HG03066 (cell line): Measurements from ENCODE around the gene GADL1.

Source experiments
- ATAC-seq: cut with Tn5 transposase; IDR thresholded peaks from one replicate; pipeline ENCODE4 v1.9.1; 2021; ENCODE audit warnings: low read depth; ENCODE audit not compliant: unreplicated experiment

GADL1 gene

GRCh38 chr3:30733209-30733608 lies 161.3 kb downstream of the GADL1 start:
- no peak for ATAC-seq

GRCh38 chr3:30730967-30731366 lies 163.5 kb downstream of the GADL1 start:
- no peak for ATAC-seq

GRCh38 chr3:30729936-30730335 lies 164.5 kb downstream of the GADL1 start:
- ATAC-seq, result no peak

DNA sequence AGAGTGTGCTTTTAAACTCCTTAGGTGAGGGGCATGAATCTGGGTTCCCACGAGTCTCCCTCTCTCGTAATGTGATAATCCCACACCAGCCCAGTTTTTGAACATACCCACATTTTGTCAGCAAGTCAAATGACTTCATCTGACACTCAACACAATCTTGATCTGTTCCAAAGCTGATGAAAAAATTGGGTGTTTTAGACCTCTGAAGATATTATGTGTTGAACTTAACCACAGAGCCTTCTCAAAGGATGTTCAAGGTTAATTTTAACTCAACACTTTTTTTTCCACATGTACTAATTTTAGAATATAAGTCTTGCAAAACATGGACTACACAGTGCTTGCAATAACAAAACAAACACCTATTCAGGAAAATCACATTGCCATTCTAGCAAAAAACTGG lies 164.9 kb downstream of the GADL1 start:
- no peak for ATAC-seq

GRCh38 chr3:30728143-30728542 lies 166.3 kb downstream of the GADL1 start:
- no peak for ATAC-seq

GRCh38 chr3:30724863-30725262 lies 169.6 kb downstream of the GADL1 start:
- no peak for ATAC-seq

DNA sequence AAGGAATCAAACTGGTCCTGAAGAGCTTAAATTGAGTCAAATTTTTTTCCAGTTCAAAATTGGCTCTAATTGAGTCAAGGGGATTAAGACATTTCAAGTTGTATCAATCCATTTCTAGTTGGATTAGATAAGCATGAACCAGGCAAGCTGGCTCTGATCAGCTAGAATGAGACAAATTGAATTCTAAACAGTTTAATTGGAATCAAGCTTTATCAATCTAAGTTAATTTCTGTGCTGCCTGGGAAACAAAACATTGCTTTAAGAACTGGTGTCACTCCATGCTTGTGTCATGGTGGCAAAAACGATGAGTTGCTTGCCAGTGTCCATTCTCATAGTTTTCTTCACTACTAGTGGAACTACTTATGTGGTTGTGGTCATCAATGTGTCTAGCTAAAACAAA lies 171.2 kb downstream of the GADL1 start:
- no peak for ATAC-seq

- ATAC-seq, result no peak
Measured at GRCh38 chr3:30721314-30721634, 173.2 kb downstream of the GADL1 start.

DNA sequence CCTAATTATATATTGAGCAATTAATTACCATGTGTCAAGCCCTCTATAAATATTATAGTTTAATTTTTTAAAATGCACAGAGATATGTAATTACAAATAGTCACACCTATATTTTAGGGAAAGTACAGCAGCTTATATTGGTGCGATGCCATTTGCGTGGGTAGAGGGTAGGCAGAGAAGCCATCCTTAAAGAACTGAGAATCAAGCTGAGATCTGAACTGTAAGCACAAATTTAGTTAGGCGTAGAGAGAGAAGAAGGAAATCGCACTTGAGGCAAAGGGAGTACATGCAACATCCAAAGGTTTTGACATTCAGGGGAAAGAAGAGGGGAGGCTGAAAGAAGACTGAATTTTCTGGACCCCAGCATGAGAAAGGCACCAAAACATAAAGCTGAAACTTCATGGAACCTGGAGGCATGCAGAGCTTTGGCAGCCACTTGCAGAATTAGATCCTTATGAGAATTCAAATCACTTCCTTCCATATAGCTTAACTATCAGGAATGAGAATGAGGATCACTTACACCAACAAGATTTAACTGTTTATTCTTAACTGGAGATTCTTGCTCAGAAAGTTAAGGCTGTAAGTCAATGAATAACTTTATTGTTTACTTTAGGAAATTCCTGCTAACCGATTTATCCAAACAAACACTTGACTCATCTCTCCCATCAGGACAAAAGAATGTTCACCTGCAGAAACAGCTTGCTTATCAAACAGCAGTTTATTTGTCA lies 173.7 kb downstream of the GADL1 start:
- ATAC-seq, result no peak

DNA sequence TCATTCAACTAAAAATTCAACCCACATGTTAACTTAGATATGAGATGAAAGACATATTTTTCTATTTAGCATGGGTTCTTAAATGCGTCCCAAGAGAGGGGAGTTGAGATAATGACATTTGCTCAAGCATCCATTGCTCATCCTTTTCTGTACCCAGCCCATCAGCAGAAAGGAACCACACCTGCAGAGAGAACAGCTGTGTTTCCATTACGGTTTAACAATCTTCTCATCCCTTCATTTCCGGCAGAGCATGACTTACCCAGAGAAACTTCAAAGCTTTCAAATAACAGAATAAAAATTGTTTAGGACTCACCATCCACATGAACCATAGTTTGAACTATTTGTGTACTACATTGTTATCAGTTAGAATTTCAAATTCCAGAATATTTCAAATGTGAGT lies 174.9 kb downstream of the GADL1 start:
- ATAC-seq, result no peak

DNA sequence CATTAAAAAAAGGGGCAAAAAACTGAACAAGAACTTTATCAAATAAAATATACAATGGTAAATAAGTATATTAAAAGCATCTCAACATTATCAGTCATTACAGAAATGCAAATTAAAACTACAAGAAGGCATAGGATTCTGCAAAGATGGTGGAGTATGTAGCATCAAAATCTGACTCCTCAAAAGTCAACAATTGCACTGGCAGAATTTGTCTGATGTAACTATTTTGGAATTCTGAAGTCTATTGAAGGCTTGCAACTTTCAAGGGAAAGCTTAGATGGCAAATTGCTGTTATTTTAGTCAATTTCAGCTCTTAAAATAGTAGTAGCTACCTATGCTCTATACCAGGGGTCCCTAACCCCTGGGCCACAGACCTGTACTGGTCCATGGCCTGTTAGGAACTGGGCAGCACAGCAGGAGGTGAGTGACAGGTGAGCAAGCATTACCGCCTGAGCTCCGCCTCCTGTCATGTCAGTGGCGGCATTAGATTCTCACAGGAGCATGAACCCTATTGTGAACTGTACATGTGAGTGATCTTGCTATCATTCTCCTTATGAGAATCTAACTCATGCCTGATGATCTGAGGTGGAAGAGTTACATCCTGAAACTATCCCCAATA lies 180.5 kb downstream of the GADL1 start:
- no peak for ATAC-seq

DNA sequence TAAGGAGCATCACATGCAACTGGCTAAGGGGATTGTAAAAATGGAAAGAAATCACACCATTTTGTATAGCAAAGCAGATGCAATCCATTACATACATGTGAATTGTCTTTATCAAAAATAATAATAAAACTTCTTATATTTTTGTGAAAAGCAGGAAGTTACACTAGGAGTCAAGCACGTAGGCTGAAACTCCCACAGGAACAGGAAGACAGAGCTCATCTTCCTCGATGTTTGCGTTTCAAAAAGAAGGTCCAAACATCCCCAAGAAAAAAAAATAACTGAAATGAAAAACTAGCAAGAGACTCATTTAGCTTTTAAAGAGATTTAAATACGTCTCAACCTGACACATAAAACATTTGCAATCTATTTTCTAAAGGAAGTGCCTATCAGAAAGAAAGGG lies 181.5 kb downstream of the GADL1 start:
- ATAC-seq, result no peak

- no peak for ATAC-seq
Measured at GRCh38 chr3:30711867-30712266, 182.6 kb downstream of the GADL1 start.

GRCh38 chr3:30711151-30711550 lies 183.3 kb downstream of the GADL1 start:
- no peak for ATAC-seq

GRCh38 chr3:30710017-30710416 lies 184.4 kb downstream of the GADL1 start:
- no peak for ATAC-seq

DNA sequence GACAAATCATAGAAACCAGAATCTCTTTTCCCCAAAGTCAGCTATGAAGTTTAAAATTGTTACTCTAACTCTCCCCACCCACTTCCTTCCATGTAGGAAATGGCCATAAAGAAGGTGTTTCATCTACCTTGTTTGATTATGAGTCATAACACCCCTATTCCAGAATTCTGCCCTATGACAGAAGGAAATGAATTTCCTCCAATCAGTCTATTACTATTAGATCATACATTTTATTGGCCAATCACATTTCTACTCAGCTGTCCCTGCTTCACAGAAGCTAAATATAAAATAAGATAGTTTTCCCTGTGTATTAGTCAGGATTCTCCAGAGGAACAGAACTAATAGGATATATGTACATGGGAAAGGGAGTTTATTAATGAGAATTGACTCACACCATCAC lies 186.0 kb downstream of the GADL1 start:
- no peak for ATAC-seq

DNA sequence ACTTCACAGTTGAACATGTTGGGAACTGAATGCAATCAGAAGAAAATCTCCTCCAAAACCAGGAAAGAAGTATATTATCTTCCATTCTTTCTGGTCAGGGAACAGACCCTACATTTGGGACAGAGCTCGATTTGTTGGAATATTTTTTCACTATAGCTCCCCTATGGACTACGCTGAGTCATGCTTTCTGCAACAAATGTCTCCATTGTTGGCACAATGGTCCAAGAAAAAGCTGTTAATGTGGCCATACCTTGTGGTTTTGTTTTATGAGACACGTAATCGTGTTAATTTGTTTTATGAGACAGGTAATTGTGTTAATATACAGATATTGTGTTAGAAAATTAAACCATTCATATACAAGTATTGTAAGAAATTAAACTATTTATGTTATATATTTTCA lies 186.6 kb downstream of the GADL1 start:
- ATAC-seq, result no peak

- no peak for ATAC-seq
Measured at GRCh38 chr3:30704931-30705890, 189.2 kb downstream of the GADL1 start.

GRCh38 chr3:30702828-30703397 lies 191.5 kb downstream of the GADL1 start:
- ATAC-seq, result no peak

DNA sequence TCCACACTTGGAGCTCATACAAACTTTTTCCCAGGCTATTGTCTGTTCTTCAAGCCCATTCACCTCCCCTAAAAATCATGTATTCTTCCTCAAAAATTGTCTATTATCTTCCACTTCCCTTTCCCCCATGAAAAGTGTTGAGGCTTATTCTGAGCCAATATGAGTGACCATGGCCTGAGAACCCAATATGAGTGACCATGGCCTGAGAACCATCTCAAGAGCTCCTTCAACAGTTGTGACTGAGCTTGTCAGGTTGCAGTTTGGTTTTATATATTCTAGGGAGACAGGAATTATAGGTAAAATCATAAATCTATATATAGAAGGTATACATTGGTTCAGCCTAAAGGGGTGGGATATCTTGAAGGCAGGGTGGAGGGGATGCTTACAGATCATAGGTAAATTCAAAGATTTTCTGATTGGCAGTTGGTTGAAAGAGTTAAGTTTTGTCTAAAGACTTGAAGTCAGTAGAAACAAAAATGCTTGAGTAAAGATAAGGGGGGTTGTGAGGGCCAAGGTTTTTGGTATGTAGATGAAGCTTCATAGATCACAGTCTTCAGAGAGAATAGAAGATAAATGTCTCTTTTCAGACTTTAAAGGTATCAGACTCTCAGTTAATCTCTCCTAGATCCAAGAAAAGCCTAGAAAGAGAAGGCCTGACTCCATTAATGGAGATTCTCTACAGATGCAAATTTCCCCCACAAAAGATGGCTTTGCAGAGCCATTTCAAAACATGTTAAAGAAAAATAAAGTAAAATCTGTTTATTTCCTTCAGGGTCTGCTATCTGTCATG lies 192.2 kb downstream of the GADL1 start:
- no peak for ATAC-seq
